ENCODE data around the gene ASF1A.

ASF1A gene

GRCh38 chr6:118935978-118936703 lies 42.2 kb downstream of the ASF1A start:
- H3K27ac ChIP-seq = no peak overlapping the region; the same call in 1 of the 2 replicates
- no peak for TF ChIP-seq ZFX (IDR thresholded peaks at IDR 0.05; ENCODE audit: borderline replicate concordance)

GRCh38 chr6:118939683-118940082 lies 45.7 kb downstream of the ASF1A start:
- no peak for TF ChIP-seq ZFX (IDR thresholded peaks at IDR 0.05; ENCODE audit: borderline replicate concordance)
- no peak for TF ChIP-seq CTCF (IDR thresholded peaks at IDR 0.05)
- no peak overlapping the region for H3K27ac ChIP-seq

GRCh38 chr6:118940770-118941169 lies 46.8 kb downstream of the ASF1A start:
- no peak overlapping the region for H3K27ac ChIP-seq
- TF ChIP-seq ZFX (IDR thresholded peaks at IDR 0.05; ENCODE audit: borderline replicate concordance) (no peak), CTCF (IDR thresholded peaks at IDR 0.05) (no peak)

- H3K27ac ChIP-seq = no peak overlapping the region
- no peak for TF ChIP-seq CTCF (IDR thresholded peaks at IDR 0.05)
- no peak for TF ChIP-seq ZFX (IDR thresholded peaks at IDR 0.05; ENCODE audit: borderline replicate concordance)
These were observed 51.3 kb downstream of the ASF1A start for GRCh38 chr6:118945217-118945616.

- H3K27ac ChIP-seq = no peak overlapping the region
- no peak for TF ChIP-seq CTCF (IDR thresholded peaks at IDR 0.05)
- TF ChIP-seq ZFX (IDR thresholded peaks at IDR 0.05; ENCODE audit: borderline replicate concordance) = no peak
These were observed 58.7 kb downstream of the ASF1A start for GRCh38 chr6:118952683-118953082.

- no peak overlapping the region for H3K27ac ChIP-seq
- TF ChIP-seq ZFX (IDR thresholded peaks at IDR 0.05; ENCODE audit: borderline replicate concordance) (no peak), CTCF (IDR thresholded peaks at IDR 0.05) (no peak)
These were observed 59.4 kb downstream of the ASF1A start for GRCh38 chr6:118953391-118953790.

Measured in 22Rv1 (cell line).